Measurements from ENCODE around the gene NFIB.

NFIB gene

GRCh38 chr9:14139287-14139686, 174.7 kb downstream of the NFIB start:
- DNase-seq: no peak

GRCh38 chr9:14136646-14137370, 177.1 kb downstream of the NFIB start:
- DNase-seq: peak; percentile 88

- peak; percentile 85 for DNase-seq
These were observed 177.8 kb downstream of the NFIB start for GRCh38 chr9:14136047-14136635.

GRCh38 chr9:14135421-14135820, 178.5 kb downstream of the NFIB start:
- DNase-seq: no peak

- DNase-seq: no peak
These were observed 180.5 kb downstream of the NFIB start for GRCh38 chr9:14133394-14133793.

- no peak for DNase-seq
These were observed 181.2 kb downstream of the NFIB start for GRCh38 chr9:14132775-14133174.

- DNase-seq: no peak
These were observed 182.4 kb downstream of the NFIB start for GRCh38 chr9:14131356-14132088.

- DNase-seq: no peak
These were observed 186.3 kb downstream of the NFIB start for GRCh38 chr9:14127656-14128055.

- no peak for DNase-seq
These were observed 194.0 kb downstream of the NFIB start for GRCh38 chr9:14119694-14120514.

GRCh38 chr9:14112226-14112625, 201.7 kb downstream of the NFIB start:
- no peak for DNase-seq

GRCh38 chr9:14111696-14112095, 202.2 kb downstream of the NFIB start:
- DNase-seq: no peak

GRCh38 chr9:14107977-14108376, 206.0 kb downstream of the NFIB start:
- DNase-seq: peak; percentile 55

GRCh38 chr9:14107495-14107894, 206.4 kb downstream of the NFIB start:
- DNase-seq: peak; percentile 31

GRCh38 chr9:14106699-14107098, 207.2 kb downstream of the NFIB start:
- peak; percentile 93 for DNase-seq

GRCh38 chr9:14104496-14104895, 209.4 kb downstream of the NFIB start:
- peak; percentile 40 for DNase-seq

- peak; percentile 25 for DNase-seq
These were observed 210.8 kb downstream of the NFIB start for GRCh38 chr9:14103115-14103514.

- DNase-seq: no peak
These were observed 214.2 kb downstream of the NFIB start for GRCh38 chr9:14099737-14100136.

- DNase-seq: peak; percentile 69
These were observed 215.3 kb downstream of the NFIB start for GRCh38 chr9:14098486-14099180.

GRCh38 chr9:14097666-14098415, 216.1 kb downstream of the NFIB start:
- DNase-seq: peak; percentile 74

- DNase-seq: peak; percentile 83
These were observed 216.7 kb downstream of the NFIB start for GRCh38 chr9:14097215-14097614.

- peak; percentile 97 for DNase-seq
These were observed 217.6 kb downstream of the NFIB start for GRCh38 chr9:14096258-14096922.

Measured in NCI-H69 (cell line).